Nephron progenitor cell (in vitro differentiated cells): ENCODE data around the gene COX8A.

Source experiments
- DNase-seq: peaks from one replicate; pipeline ENCODE4 v3.0.0; 2021
- H3K27ac Mint-ChIP-seq: 2 replicates; pipeline ENCODE4 v1.8.0; 2021; ENCODE audit warnings: mild to moderate bottlenecking, moderate library complexity, mixed read lengths
- H3K27me3 Mint-ChIP-seq: 2 replicates; pipeline ENCODE4 v1.8.0; 2021; ENCODE audit warnings: mild to moderate bottlenecking, low read depth, mixed read lengths; ENCODE audit not compliant: poor library complexity
- H3K36me3 Mint-ChIP-seq: 2 replicates; pipeline ENCODE4 v1.8.0; 2021; ENCODE audit warnings: low read depth, mixed read lengths
- H3K4me1 Mint-ChIP-seq: 2 replicates; pipeline ENCODE4 v1.8.0; 2021; ENCODE audit warnings: mixed read lengths
- H3K4me3 Mint-ChIP-seq: 2 replicates; pipeline ENCODE4 v1.8.0; 2021; ENCODE audit warnings: mild to moderate bottlenecking, moderate library complexity, mixed read lengths
- H3K9me3 Mint-ChIP-seq: 2 replicates; pipeline ENCODE4 v1.8.0; 2021; ENCODE audit warnings: mild to moderate bottlenecking, moderate library complexity, mixed read lengths
- TF ChIP-seq, protein P1 (sequence below): fragments of 200-600 bp; sonication (generic); IDR thresholded peaks from 2 replicates; pipeline ENCODE4 v1.5.0; 2021; ENCODE audit warnings: antibody characterized with exemption

The COX8A gene

DNA sequence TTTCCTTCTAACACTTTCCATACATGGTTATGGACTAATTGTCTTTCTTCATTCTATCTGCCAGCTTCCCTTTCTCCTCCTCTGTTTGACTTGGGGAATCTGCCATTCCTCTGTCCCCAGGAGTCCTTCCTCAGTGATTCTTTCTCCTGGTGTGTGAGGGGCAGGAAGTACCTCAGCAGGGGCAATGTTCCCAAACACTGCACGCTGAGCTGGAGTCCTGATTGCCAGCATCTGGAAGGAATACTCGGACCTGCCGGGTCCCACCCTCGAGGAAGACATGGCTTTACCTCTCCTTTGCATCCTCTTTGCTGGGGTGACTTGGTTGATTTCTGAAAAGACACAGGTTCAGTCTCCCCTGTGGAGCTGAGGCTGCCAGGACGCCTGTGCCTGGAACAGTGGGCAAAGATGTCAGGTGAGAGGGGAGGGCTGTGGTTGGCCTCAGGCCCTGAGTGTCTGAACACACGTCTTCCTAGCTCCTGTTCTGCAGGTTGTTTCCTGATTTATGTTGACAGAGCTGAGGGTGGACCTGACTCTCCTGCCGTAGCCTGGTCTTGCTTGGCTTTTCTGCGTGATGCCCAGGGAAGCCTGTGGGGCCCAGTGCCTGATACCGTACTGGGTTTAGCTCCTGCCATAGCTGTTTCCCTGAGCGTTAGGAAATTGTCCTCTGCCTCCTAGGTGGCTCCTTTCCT, 4.3 kb downstream of the COX8A start:
- Mint-ChIP-seq H3K9me3 (peaks cover 4% of the 10 kb centered on the region), H3K27ac (peak overlapping the region; percentile 77), H3K36me3 (peaks cover 5% of the 10 kb centered on the region), H3K27me3 (peaks cover 2% of the 10 kb centered on the region), H3K4me1 (peaks cover 36% of the 10 kb centered on the region), H3K4me3 (no peak overlapping the region)
- no peak for DNase-seq
- TF ChIP-seq, protein P1, sequence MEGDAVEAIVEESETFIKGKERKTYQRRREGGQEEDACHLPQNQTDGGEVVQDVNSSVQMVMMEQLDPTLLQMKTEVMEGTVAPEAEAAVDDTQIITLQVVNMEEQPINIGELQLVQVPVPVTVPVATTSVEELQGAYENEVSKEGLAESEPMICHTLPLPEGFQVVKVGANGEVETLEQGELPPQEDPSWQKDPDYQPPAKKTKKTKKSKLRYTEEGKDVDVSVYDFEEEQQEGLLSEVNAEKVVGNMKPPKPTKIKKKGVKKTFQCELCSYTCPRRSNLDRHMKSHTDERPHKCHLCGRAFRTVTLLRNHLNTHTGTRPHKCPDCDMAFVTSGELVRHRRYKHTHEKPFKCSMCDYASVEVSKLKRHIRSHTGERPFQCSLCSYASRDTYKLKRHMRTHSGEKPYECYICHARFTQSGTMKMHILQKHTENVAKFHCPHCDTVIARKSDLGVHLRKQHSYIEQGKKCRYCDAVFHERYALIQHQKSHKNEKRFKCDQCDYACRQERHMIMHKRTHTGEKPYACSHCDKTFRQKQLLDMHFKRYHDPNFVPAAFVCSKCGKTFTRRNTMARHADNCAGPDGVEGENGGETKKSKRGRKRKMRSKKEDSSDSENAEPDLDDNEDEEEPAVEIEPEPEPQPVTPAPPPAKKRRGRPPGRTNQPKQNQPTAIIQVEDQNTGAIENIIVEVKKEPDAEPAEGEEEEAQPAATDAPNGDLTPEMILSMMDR, result no peak

GRCh38 chr11:63979426-63979825, 5.0 kb downstream of the COX8A start:
- Mint-ChIP-seq H3K36me3 (peaks cover 5% of the 10 kb centered on the region), H3K27me3 (peaks cover 3% of the 10 kb centered on the region), H3K9me3 (no peaks in the 10 kb centered on the region), H3K27ac (no peak overlapping the region), H3K4me3 (no peak overlapping the region), H3K4me1 (peaks cover 35% of the 10 kb centered on the region)
- TF ChIP-seq, protein P1, result no peak
- DNase-seq, result no peak

- TF ChIP-seq, protein P1, result no peak
- H3K27me3 Mint-ChIP-seq, result peaks cover 5% of the 10 kb centered on the region
- H3K36me3 Mint-ChIP-seq, result peaks cover 24% of the 10 kb centered on the region
- H3K27ac Mint-ChIP-seq, result peak overlapping the region; percentile 97
- no peak for DNase-seq
- H3K9me3 Mint-ChIP-seq, result no peaks in the 10 kb centered on the region
- peaks cover 34% of the 10 kb centered on the region for H3K4me1 Mint-ChIP-seq
- H3K4me3 Mint-ChIP-seq, result peak overlapping the region; percentile 94
Observed at GRCh38 chr11:63985812-63986155, 11.4 kb downstream of the COX8A start.

GRCh38 chr11:63986156-63986931, 11.9 kb downstream of the COX8A start, which contains the start of gene OTUB1:
Gene OTUB1, plus strand, starts transcription at chr11:63986438. Its CDS starts 19 bp downstream, at chr11:63986457.
- DNase-seq, result peak; percentile 91
- H3K27me3 Mint-ChIP-seq, result peaks cover 5% of the 10 kb centered on the region
- H3K27ac Mint-ChIP-seq, result peak within 1 kb of the TSS; percentile 97
- TF ChIP-seq, protein P1, result no peak
- H3K4me1 Mint-ChIP-seq, result peaks cover 30% of the 10 kb centered on the region
- H3K36me3 Mint-ChIP-seq, result peaks cover 29% of the 10 kb centered on the region
- no peaks in the 10 kb centered on the region for H3K9me3 Mint-ChIP-seq
- peak within 1 kb of the TSS; percentile 94 for H3K4me3 Mint-ChIP-seq

DNA sequence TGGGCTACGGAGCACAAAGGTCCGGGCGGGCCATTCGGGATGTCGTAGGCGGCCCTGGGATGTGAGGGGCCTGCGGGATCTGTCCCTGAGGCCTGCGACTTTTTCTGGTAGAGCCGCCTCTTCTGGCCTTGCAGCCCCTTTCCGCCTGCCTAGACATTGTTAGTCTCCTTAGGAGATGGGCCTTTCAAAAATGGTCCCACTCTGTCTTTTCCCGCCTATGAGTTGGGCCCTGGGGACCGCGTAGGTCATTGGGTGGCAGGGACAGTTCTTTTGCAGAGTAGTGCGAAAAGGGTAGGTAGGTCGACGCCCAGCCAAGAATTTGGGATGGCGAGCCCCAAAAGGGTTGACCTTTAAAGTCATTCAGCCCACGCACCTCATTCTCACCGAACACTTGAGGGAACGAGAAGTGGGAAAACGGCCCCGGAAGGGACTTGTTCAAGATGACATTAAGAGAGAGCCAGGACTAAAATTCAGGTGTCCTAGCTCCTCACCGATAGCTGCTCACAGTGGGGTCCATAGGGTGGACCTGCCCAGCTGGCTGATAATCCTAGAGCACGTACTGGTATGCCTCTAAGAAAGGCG, 12.6 kb downstream of the COX8A start:
- H3K4me3 Mint-ChIP-seq, result peak overlapping the region; percentile 85
- H3K27ac Mint-ChIP-seq, result peak overlapping the region; percentile 89
- no peaks in the 10 kb centered on the region for H3K9me3 Mint-ChIP-seq
- peaks cover 29% of the 10 kb centered on the region for H3K4me1 Mint-ChIP-seq
- H3K36me3 Mint-ChIP-seq, result peaks cover 36% of the 10 kb centered on the region
- DNase-seq, result no peak
- H3K27me3 Mint-ChIP-seq, result peaks cover 5% of the 10 kb centered on the region
- TF ChIP-seq, protein P1, result no peak
